Measurements from ENCODE around the gene RYR2.

RYR2 gene

GRCh38 chr1:237873487-237874211 lies 831.7 kb downstream of the RYR2 start:
- no peak for TF ChIP-seq ZFX (IDR thresholded peaks at IDR 0.05)
- TF ChIP-seq CTCF (conservative IDR thresholded peaks at IDR 0.05): no peak
- no peak overlapping the region for H3K27ac ChIP-seq

GRCh38 chr1:237875291-237875690 lies 833.3 kb downstream of the RYR2 start:
- TF ChIP-seq CTCF (conservative IDR thresholded peaks at IDR 0.05) (no peak), ZFX (IDR thresholded peaks at IDR 0.05) (no peak)
- H3K27ac ChIP-seq: no peak overlapping the region

- TF ChIP-seq ZFX (IDR thresholded peaks at IDR 0.05) (no peak), CTCF (conservative IDR thresholded peaks at IDR 0.05) (no peak)
- H3K27ac ChIP-seq: no peak overlapping the region
These were observed 835.6 kb downstream of the RYR2 start for GRCh38 chr1:237877631-237878030.

- H3K27ac ChIP-seq: no peak overlapping the region
- TF ChIP-seq ZFX (IDR thresholded peaks at IDR 0.05) (no peak), CTCF (conservative IDR thresholded peaks at IDR 0.05) (no peak)
These were observed 836.4 kb downstream of the RYR2 start for GRCh38 chr1:237878406-237878805.

GRCh38 chr1:237879195-237879594 lies 837.2 kb downstream of the RYR2 start:
- TF ChIP-seq ZFX (IDR thresholded peaks at IDR 0.05): no peak
- no peak for TF ChIP-seq CTCF (conservative IDR thresholded peaks at IDR 0.05)
- H3K27ac ChIP-seq: no peak overlapping the region
